Eye (tissue), 1 donor: ENCODE data around the gene CDNF.
"Not testable (repeated sequence)": the region's sequence is repeated elsewhere in the genome, so short reads cannot be mapped to it uniquely, and the experiment has no call there.

Experiments
- DNase-seq: peaks from one replicate; pipeline ENCODE4 v3.0.0-alpha.2; 2015

Gene CDNF

GRCh38 chr10:14838582-14839304 lies 906 bp upstream of the CDNF start:
- peak; percentile 87 for DNase-seq

DNA sequence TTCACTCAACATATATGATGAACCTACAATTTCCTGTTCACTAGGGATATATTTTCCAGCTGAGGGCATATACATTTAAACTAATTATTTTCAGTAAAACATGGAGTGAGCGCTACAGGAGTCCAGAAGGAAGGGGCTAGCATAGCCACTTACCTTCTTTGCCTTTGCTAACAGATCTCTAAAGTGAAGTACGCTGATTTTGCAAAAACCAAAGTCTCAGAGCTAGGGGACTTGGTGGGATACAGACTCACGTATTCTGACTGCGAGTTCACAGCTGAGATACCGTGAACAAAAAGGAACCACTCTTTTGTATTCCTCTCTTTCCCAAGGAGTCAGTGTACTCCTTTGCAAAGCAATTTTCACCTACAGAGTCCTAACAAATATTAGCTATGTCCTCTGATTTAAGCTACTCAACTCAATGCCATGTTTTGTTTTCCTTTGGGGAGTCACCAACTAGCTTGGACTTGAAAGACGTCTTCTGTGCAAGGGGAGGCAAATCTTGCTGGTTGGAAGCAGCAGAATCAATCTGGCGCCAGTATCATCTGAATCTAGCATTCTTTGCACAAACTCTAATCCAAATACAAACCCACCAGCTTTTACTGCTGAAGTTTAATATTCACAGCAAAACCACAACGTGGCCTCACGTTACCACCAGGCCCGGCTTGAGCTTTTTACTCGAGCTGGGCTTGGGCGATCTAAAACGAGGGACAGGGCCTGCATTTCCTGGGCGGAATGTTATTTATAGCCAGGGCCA lies 657 bp downstream of the CDNF start:
- no peak for DNase-seq

GRCh38 chr10:14836208-14836607 lies 1.6 kb downstream of the CDNF start:
- peak; percentile 6 for DNase-seq

GRCh38 chr10:14833106-14833505 lies 4.7 kb downstream of the CDNF start:
- DNase-seq = no peak

GRCh38 chr10:14826076-14826829 lies 11.6 kb downstream of the CDNF start:
- DNase-seq = no peak

GRCh38 chr10:14823966-14824365 lies 13.9 kb downstream of the CDNF start:
- no peak for DNase-seq

- peak; percentile 70 for DNase-seq
Observed at GRCh38 chr10:14822879-14823755, 14.7 kb downstream of the CDNF start.

DNA sequence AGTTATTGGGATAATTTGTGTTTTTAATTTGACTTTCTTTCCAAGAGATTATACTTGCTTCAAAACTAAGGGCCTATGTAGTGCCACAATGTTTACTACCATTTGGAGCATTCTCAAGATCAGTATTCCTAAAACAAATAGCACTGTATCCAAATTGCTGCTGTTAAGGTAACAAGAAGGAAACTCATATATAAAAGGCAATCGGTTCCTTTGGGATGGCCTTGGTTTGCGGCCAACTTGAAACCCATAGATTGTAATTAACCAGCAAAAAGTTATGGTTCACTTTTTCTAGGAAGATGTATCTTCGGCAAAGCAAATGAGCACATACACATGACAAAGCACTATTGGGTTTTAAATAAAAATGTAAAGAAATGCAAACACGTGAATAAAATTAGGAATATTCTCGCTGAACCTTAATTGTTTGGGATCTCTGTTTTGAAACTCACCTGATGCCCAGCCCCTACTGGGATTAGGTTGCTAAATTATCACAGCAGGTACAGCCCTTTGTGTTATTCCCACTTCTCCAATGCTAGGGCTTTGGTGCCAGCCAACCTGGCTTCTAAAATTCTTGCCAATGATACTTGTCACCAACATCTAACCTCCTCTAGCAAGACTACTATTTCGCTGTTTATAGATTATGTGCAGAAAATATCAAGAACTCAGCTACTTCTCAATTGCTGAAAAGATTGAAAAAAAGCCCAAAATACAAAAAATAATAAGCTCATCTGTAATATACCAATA lies 16.0 kb downstream of the CDNF start:
- no peak for DNase-seq

DNA sequence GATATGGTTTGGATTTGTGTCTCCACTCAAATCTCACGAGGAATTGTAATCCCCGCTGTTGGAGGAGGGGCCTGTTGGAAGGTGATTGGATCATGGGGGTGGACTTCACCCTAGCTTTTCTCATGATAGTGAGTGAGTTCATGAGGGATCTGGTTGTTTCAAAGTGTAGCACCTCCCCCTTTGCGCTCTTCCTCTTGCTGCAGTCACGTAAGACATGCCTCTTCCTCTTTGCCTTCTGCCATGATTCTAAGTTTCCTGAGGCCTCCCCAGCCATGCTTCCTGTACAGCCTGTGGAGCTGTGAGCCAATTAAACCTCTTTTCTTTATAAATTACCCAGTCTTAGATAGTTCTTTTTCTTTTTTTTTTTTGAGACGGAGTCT lies 17.1 kb downstream of the CDNF start:
- DNase-seq = no peak

DNA sequence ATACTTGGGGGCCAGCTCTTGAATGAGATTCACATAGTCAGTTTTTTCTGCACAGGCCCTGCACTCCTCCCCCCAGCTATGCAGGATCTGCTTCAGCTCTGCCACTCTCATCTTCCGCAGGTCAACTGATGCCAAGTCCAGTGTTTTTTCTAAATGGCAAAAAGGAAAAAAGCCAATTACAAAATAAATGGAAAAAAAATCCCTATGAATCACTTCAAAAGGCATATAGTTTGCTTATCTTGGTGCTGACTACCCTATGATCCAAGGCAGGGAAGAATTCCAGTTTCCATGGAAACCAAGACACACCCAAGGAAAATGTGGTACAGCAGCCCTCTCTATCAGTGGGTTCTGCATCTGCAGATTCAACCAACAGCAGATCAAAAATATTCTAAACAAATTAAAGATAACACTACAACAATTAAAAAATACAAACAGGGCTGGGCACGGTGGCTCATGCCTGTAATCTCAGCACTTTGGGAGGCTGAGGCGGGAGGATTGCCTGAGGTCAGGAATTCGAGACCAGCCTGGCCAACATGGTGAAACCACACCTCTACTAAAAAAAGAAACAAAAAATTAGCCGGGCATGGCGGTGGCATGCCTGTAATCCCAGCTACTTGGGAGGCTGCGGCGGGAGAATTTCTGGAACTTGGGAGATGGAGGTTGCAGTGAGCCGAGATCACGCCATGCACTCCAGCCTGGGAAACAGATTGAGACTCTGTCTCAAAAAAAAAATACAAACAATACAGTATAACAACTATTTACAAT lies 17.6 kb downstream of the CDNF start:
- no peak for DNase-seq

- DNase-seq = not testable (repeated sequence)
Observed at GRCh38 chr10:14816717-14817116, 21.1 kb downstream of the CDNF start.

DNA sequence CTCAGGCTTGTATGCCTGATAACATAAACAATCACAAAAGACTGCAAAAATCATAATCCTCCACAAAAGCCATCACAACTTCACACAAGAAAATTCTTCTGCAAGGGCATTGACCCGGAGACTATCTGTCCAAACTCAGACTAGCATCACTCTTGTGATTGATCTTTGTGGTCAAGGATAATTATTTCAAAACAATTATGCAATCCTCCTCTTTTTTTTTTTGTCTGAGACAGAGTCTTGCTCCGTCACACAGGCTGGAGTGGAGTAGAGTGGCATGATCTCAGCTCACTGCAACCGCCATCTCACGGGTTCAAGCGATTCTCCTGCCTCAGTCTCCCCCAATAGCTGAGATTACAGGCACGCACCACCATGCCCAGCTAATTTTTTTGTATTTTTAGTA lies 22.2 kb downstream of the CDNF start:
- no peak for DNase-seq

- DNase-seq = no peak
Observed at GRCh38 chr10:14812271-14812670, 25.6 kb downstream of the CDNF start.

DNA sequence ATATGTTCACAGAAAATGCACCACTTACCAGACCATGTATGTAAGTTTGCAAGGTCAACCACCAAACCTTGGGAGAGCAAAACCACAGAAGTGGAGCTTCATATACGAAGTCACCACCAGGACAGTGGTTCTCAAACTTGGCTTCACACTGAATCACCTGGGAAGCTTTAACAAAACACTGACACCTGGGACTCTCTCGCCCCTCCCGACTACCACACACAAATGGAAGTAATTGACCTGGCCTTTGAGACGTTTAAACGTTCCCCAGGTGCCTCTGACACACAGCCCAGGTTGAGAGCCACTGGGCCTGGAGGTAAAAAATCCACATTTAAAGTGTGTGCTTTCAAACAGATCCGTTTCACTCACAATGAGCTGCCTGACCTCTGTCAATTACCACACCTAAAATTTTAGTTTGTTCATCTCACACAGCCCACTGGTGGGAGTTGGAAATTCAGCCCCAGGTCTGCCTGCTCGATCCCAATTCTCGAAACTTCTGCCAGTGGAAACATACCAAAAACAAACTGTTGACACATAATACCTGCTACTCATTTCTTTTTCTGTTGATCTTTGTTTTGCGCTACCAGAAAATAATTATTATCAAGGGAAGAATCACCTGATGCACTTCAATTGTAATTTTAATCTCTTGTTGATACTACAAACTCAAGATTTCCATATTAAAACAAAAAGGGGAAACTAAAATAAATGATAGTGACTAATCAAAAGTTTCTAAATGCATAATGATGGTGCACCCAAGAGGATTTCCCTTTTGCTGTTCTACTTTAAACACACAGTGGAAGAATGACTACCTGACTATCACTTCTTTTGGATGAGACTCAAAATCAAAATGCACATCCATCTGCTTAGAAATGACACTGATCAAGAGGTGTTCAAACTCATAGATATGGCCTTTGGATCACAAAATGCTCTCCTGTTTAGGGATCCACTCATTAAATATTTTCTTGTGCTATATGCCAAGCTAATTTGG lies 26.6 kb downstream of the CDNF start:
- no peak for DNase-seq

DNA sequence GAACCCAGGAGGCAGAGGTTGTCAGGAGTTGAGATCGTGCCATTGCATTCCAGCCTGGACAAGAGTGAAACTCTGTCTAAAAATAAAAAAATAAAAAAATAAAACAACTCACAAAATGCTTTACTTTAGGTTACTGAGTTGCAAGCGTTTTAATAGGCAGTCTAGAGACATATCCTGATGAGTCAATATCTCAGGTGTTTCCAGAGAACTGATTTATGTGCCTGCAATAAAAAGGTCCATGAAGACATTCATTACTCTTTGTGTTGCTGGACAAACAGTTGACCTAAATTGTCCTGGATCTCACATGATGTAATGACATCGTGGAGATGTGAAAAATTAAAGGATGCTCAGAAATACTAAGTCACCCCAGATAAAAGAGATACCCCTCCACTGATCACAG lies 31.5 kb downstream of the CDNF start:
- DNase-seq = no peak

GRCh38 chr10:14803827-14804226 lies 34.0 kb downstream of the CDNF start:
- no peak for DNase-seq

DNA sequence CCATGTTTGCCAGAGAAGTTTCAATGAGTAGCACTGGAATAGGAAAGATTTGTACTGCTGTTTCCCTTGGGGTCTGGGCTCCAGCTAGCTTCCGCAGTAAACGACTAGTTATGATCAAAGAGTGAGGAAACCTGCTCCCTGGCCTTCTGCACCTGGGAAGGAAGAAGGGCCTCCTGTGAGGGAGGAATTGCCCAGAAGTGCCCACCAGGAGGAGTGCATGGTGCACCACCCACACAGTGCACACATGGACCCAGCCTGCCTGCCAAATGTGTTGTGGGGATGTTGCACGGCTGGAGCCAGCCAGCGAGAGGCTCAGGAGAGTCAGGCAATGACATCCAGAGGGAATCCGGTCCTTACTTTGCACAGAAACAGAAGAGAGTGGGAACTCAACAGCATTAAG lies 36.1 kb downstream of the CDNF start:
- DNase-seq = no peak

GRCh38 chr10:14800397-14800796 lies 37.4 kb downstream of the CDNF start:
- DNase-seq = no peak

GRCh38 chr10:14798636-14799035 lies 39.2 kb downstream of the CDNF start:
- no peak for DNase-seq

DNA sequence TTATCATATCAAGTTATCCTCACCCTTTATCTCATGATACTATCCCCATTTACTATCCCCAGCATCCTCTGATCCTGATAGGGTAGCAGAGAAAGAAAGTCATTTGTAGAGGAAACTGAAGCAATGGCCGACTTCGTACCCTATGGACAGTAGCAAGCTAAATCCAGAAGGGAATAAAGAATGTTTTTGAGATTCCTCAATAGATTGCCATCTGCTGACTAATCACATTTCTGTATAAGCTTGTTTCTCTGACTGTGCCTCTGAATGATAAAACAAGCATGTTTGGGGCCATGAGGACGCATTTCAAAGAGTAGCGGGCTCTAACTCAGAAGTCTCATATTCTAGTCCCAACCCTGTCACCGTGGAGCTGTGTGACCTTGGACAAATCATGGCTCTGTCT lies 49.9 kb downstream of the CDNF start:
- DNase-seq = no peak
